HG02623 (cell line): ENCODE data around the gene SUN1.
"Not testable (repeated sequence)": the region's sequence is repeated elsewhere in the genome, so short reads cannot be mapped to it uniquely, and the experiment has no call there.

Source experiments
- ATAC-seq: cut with Tn5 transposase; IDR thresholded peaks from one replicate; pipeline ENCODE4 v1.9.1; 2021; ENCODE audit warnings: moderate library complexity; ENCODE audit not compliant: unreplicated experiment

SUN1 gene

DNA sequence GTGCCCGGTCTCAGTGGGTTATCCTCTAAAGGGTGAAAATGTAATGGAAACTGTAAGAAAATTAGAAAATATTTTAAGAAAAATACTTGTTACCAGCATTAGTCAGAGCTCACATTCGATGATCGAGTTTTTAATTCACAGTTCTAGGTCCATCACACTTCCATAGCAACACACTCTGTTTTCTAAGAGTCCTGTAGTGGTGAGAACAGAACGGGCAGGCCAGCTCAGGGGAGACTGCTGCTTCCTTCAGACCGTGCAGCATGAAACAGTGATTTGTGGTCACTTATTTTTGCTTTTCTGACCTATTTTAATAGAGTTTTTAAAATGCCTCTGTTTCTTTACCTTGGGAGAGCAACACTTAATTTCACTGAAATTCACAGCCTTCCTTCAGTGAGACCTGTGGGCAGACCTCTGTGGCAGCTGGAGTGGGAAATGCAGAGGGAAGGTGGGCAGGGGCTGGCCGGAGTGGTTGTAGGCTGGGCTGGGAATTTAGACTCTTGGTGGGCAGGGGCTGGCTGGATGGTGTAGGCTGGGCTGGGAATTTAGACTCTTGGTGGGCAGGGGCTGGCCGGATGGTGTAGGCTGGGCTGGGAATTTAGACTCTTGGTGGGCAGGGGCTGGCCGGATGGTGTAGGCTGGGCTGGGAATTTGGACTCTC, 1.5 kb downstream of the SUN1 start:
- ATAC-seq, result no peak

DNA sequence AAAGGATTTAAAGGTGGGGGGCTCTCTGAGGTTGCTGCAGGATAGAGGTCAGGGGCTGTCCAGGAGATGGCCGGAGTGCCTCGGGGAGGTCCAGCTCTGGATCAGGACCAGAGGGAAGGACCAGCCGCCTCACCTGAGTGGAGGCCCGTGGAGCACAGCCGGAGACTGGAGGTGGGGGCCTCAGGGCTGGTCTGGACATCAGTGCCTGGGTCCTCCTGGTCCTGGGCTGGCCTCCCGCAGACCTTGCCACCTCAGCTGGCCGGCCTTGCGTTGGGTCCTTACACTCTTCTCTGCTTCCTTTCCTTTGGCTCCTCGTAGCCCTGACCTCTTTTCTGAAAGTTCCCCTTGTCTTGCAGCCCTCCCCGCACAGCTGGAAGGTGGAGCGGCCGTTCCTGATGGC, 2.0 kb downstream of the SUN1 start:
- no peak for ATAC-seq

DNA sequence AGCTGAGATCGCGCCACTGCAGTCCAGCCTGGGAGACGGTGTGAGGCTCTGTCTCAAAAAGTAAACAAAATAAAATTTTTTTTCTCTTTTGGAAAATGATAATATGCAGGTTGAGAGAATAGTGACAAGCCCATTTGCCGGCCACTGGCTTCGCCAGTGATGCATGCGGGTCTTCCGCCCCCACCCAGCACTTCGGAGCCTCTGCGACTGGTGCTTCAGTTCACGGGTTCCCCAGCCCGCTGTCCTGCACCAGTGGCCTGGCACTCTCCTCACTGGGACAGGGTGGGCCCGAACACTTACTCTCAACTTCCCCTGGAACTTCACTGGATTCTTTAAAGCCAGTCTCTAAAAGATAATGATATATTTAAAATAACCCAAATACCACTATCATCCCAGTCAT, 2.7 kb downstream of the SUN1 start:
- ATAC-seq, result no peak

DNA sequence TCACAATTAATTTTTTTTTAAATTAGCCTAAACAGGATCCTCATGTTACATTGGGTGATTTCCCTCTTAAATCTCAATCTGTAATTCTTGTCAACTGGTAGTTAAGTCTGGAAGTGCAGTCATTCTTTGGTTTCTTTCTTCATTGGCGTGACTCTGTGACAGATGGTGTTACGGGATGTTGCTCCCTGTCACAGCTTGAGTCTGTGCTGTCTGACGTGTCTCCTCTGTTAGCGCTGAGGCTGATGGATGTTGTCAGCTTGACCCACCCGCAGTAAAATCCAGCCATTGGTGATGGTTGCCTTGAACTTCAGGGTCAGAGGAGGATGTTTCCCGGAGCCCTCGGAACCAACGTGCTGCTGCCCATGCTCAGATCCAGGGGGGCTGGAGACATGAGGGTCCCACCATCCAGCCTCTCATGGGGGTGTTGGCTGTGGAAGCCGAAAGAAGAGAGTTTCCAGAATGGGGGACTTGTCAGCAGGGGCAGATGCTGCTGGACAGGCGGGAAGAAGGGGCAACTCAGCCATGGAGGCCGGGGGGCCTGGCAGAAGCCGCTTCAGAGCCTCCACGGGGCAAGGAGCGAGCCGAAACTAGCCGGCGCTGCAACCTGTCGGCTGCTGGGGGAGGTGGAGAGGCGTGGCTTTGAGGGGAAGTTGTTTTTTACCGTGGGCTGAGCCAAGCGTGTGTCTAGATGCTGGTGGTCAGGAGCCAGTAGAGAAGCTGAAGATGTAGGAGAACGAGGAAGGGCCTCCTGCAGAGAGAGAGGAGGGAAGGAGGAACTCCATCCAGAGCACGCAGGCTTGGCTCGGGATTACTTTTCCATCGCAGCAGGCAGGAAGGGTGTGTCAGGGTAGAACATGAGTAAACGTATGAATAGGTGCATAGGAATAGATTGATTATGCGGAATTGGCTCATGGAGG, 3.5 kb downstream of the SUN1 start:
- no peak for ATAC-seq

DNA sequence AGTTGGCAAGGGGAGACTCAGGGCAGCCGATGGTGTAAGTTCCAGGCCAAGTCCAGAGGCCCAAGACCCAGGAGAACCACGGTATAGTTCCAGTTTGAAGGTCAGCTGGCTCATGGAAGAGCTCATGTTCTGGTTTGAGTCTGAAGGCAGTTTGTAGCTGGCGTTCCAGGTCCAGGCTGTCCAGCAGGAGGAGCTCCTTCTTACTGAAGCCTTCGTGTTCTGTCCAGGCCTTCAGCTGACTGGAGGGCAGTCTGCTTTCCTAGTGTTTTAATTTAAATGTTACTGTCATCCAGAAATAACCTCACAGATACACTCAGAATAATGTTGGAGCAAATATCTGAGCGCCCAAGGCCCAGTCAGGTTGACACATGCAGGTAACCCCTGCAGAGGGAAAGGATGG, 4.2 kb downstream of the SUN1 start:
- no peak for ATAC-seq

DNA sequence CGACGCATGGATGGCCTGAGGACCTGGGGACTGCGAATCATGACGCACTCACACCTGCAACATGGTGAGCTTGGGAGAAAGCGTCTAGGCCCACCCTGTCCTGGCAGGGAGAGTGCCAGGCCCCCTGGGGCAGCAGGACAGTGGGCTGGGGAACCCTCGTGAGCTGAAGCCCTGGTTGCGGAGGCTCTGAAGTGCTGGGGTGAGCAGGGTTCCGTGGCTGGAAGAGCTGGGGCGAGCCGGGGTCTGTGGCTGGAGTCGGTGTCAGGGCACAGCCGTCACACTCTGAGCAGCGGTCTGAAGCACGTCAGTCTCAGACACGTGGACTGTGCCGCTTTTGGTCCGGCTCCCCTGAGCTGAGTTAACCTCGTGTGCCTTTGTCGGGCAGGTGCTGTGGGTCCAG, 4.7 kb downstream of the SUN1 start:
- no peak for ATAC-seq

DNA sequence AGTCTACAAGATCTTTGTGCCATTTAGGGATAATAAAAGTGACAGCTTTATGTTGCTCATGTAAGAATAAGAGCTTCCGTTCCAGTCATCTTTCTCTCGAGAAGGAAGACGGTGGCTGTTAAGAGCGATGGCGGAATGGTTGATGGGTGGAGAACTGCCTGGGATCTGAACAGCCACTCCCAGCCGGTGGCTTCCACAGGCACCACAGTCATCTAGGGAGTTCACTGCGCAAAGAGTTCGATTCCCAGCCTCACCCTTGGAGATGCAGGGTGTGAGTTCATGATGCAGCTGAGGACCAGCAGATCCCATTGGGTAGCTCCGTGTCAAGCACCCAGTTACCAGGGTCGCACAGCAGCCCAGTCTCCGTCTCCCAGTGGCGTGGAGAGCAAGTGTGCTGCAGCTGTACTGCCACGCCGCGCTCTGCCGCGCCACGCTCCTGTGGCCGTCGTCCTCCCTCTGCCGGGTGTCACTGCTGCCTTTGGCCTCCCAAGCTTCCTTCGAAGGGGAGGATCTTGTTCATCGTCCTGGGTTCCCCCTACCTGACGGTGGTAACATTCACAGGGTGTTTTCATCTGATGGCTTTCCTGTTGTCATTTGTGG, 7.8 kb downstream of the SUN1 start:
- no peak for ATAC-seq

DNA sequence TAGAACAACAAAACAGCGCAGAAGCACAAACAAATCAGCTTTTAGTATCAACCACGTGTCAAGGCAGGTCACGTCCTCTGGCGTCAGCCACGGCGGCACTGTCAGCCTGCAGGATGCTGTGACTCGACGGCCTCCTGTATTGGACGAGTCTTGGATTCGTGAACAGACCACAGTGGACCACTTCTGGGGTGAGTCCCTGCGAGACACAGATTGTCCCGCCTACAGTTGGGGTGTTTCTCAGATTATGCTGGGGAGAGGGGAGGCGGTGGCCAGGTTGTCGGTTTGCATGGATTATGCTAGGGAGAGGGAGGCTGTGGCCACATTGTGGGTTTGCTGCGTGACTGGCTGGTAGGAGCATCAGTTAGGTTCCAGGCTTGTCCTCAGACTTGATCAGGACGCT, 9.7 kb downstream of the SUN1 start:
- ATAC-seq, result no peak

DNA sequence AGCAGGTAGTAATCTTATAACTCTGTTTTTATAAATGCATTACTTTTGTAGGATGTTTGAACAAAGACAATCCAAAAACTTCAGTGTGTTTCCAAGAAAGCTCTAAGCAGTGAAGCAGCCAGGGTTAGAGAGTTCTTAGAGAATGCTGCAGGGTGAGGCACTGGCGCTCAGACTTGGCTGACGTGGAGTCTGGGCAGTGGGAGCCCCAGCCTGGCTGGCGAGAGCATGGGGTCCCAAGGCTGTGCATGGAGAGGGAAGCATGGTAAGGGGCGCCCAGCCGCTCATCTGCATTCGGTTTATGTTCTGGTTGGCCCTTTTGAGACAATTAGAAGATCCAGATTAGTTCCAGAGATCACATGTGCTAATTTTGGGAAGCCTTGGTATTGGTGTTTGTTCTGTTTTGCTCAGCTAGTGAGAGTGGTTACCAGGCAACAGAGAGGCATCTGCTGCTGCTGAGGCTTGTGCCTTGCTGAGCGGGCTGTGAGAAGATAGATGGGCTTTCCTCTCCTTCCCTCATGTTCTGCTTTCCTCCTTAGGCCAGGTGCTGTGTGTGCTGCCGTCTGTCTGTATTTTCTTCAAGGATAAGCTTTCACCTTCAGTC, 10.3 kb downstream of the SUN1 start:
- no peak for ATAC-seq

DNA sequence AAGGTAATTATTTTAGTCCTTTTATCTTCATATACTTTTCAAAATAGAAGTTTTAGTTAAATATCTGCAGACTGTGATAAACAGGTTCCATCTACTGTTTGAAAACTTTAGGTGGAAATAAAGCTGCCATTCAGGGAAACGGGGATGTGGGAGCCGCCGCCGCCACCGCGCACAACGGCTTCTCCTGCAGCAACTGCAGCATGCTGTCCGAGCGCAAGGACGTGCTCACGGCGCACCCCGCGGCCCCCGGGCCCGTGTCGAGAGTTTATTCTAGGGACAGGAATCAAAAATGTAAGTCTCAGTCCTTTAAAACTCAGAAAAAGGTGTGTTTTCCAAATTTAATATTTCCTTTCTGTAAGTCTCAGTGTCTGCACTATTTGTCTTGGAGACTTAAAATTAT, 11.0 kb downstream of the SUN1 start:
- ATAC-seq, result no peak

DNA sequence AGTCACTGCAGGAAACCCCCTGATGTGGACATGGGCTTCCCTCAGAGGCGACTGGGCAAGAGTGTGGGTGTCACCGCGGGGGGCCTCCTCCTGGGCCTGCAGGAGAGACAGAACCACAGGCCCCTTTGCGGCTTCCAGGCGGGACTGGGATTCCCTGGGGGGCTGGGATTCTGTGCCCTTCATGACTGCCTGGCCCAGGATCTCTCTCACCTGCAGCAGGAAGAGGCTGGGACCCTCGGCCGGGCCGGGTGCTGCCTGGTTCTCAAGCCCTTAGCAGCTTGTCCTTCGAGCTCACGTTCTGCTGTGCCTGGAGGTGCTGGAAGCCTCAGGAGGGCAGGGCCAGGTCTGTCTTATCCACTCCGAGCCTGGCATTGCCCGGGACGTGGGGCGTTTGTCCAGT, 11.8 kb downstream of the SUN1 start:
- no peak for ATAC-seq

DNA sequence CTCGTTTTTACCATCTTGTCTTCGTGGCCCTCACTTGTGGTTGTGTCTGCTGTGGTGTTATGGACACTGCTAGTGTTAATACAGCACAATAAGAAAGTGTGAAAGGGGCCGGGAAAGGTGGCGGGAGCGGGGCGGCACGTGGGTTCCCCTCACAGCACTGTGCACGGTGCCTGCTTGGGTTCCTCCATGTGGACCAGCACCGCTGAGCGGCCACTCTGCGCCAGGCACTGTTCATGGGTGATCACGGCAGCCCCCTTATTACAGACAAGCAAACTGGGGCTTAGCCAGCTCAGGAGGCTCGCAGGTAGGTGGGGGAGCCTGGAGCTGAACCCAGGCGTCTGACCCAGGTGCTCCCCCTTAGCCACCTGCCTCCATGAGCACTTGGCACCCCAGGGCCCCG, 12.2 kb downstream of the SUN1 start:
- ATAC-seq, result no peak

DNA sequence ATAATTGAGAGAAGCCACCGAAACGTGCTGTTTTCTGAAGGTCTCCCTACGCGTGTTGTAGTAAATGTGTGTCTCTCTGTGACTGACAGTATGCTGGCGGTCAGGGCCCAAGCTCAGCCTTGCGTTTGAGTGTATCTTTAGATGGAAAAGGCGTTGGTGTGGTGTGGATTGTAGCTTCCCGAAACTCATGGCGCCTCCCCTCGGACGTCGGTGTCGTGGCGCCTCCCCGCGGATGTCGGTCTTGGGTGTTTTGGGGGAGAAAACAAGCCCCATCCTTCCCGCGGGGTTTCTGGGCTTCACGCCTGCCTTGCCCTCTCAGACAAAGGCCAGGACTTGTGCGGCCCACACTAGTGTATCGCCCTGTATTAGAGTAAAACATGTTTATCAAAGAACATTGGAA, 12.8 kb downstream of the SUN1 start:
- ATAC-seq, result no peak

DNA sequence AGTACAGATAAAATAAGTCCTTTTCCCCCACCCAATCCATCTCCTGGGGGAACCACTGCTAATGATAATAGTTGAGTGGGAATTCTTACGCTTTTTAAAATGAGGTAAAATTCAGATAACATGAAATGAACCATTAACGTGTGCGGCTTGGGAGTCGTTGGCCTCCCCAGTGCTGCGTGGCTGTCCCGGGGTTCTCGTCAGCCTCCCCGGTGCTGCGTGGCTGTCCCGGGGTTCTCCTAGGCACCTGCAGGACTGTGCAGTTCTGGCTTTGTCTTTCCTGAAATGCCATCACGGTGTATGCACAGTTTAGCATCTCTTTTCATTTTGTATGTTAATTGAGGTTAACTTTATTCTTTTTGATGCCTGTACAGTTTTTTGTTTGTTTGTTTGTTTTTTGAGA, 13.5 kb downstream of the SUN1 start:
- no peak for ATAC-seq

DNA sequence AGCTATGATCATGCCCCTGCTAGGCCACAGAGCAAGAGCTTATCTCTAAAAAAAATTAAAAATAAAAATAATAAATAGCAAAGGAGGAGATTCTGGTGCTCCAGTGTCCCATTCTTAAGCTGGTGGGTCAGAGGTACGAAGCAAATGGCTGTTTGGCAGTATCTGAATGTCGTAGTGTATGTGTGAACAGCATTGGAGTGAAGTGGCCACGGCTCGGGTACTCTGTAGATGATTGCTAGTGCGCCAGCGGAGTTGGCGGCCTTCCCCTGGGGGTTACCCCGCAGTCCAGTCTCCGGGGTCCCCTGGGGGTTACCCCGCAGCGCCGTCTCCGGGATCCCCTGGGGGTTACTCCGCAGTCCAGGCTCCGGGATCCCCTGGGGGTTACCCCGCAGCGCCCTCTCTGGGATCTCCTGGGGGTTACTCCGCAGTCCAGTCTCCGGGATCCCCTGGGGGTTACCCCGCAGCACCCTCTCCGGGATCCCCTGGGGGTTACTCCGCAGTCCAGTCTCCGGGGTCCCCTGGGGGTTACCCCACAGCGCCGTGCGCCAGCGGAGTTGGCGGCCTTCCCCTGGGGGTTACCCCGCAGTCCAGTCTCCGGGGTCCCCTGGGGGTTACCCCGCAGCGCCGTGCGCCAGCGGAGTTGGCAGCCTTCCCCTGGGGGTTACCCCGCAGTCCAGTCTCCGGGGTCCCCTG, 14.8 kb downstream of the SUN1 start:
- not testable (repeated sequence) for ATAC-seq

DNA sequence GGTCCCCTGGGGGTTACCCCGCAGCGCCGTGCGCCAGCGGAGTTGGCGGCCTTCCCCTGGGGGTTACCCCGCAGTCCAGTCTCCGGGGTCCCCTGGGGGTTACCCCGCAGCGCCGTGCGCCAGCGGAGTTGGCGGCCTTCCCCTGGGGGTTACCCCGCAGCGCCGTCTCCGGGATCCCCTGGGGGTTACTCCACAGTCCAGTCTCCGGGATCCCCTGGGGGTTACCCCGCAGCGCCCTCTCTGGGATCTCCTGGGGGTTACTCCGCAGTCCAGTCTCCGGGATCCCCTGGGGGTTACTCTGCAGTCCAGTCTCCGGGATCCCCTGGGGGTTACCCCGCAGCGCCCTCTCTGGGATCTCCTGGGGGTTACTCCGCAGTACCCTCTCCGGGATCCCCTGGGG, 15.5 kb downstream of the SUN1 start:
- not testable (repeated sequence) for ATAC-seq

DNA sequence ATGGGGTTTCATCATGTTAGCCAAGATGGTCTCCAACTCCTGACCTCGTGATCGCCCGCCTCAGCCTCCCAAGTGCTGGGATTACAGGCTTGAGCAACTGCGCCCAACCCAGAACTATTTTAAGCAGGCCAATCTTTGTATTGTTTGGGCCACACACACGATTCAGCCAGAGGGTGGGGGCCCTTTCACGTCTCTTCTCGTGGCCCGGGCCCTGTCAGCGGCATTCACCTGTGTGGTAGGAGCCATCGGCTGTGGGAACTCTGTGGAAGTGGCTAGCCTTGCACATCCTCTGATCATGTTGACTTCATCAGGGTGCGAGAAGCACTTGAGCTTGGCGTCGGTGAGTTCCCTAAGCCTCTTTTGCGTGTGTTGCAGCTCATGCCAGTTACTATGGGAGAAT, 16.9 kb downstream of the SUN1 start:
- no peak for ATAC-seq

DNA sequence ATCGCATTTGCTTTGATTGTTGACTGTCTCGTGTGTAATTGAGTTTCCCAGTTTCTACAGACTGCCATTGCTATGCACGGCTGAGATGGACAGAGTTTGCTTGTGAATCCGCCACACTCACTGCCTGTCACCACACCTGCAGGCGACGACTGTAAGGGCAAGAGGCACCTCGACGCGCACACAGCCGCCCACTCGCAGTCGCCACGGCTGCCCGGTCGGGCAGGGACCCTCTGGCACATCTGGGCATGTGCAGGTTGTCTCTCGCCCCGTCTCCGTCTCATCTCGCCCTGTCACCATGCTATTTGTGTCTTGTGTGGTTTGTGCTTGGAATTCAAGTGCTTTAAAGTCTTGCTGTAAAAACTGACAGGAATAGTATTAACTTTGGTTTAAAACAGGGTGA, 17.5 kb downstream of the SUN1 start:
- ATAC-seq, result no peak

DNA sequence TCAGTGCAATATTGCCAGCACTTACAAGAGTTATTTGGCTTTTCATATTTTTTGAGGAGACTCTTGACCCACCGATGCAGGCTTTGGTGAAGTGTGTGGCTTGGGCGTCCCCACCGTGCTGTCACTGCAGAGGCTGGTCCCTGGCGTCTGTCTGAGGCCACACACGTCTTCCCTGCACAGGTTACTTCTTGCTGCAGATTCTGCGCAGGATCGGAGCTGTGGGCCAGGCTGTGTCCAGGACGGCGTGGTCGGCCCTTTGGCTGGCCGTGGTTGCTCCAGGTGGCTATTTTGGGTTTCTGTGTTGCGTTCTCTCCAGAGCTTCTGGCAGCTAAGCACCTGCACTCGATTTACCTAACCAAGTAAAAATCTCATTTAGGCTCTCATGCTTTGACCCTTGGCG, 18.9 kb downstream of the SUN1 start:
- ATAC-seq, result no peak

DNA sequence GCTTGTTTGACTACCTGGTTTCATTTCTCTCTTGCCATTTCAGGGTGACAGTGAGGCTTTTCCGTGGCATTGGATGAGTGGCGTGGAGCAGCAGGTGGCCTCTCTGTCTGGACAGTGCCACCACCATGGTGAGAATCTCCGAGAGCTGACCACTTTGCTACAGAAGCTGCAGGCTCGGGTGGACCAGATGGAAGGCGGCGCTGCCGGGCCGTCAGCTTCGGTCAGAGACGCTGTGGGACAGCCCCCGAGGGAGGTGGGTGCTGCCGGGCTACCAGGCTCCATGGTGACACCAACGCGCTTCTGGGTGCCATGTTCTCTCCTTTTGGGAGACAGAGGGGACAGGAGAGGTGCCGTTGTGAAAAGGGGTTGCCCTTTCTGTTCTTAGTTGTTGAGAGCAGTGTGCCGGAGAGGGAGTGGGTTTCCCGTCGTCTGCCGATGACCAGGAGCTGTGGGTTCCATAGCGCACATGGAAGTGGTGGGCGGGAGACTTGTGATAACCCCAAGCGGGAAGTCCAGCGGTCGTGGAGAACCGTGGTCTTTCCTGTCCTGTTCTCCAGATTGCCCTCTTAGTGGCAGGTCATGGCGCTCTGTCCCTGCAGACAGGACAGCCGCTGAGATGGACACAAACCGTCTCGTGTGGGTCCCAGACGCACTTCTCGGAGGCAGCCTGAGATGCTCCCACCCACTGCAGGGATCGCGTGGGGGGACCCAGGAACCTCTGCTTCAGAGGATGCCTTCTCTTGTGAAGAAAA, 21.3 kb downstream of the SUN1 start:
- no peak for ATAC-seq
